Brain microvascular endothelial cell (primary cell): ENCODE data around the gene EFNA5.
"Not testable (repeated sequence)": the region's sequence is repeated elsewhere in the genome, so short reads cannot be mapped to it uniquely, and the experiment has no call there.

ENCODE experiments used
- DNase-seq: peaks from one replicate; pipeline ENCODE4 v3.0.0-alpha.2; 2020
- H3K27ac ChIP-seq: fragments of 250-450 bp; sonication (Bioruptor Pico); 2 replicates; pipeline ENCODE4 v1.5.1; 2020; ENCODE audit warnings: mild to moderate bottlenecking, moderate library complexity
- H3K27me3 ChIP-seq: fragments of 250-450 bp; sonication (Bioruptor Pico); replicated peaks from 2 replicates; pipeline ENCODE4 v1.5.1; 2020; ENCODE audit warnings: mild to moderate bottlenecking
- H3K36me3 ChIP-seq: fragments of 250-450 bp; sonication (Bioruptor Pico); replicated peaks from 2 replicates; pipeline ENCODE4 v1.5.1; 2020; ENCODE audit warnings: mild to moderate bottlenecking
- H3K4me3 ChIP-seq: 2 replicates; pipeline ENCODE4 v1.5.1; 2011; ENCODE audit warnings: low read depth, mild to moderate bottlenecking, control low read depth, low read length, moderate library complexity
- in situ Hi-C: cut with HindIII; loops from 2 replicates; pipeline ENCODE4 v1.10.0; 2017; ENCODE audit warnings: low sequenced_read_pairs, low pct_ligation_motif_present
- TF ChIP-seq, protein P1 (sequence below): IDR thresholded peaks from 2 replicates; pipeline ENCODE4 v1.5.1; 2011; ENCODE audit warnings: low read depth, mild to moderate bottlenecking, moderate library complexity, low read length, control low read depth, inconsistent platforms; ENCODE audit errors: missing control alignments

Gene EFNA5

GRCh38 chr5:107501965-107502675 lies 168.6 kb downstream of the EFNA5 start:
- Histone ChIP-seq H3K36me3 (no peaks in the 10 kb centered on the region), H3K27me3 (no peaks in the 10 kb centered on the region), H3K4me3 (no peak overlapping the region), H3K27ac (no peak overlapping the region)
- TF ChIP-seq, protein P1, sequence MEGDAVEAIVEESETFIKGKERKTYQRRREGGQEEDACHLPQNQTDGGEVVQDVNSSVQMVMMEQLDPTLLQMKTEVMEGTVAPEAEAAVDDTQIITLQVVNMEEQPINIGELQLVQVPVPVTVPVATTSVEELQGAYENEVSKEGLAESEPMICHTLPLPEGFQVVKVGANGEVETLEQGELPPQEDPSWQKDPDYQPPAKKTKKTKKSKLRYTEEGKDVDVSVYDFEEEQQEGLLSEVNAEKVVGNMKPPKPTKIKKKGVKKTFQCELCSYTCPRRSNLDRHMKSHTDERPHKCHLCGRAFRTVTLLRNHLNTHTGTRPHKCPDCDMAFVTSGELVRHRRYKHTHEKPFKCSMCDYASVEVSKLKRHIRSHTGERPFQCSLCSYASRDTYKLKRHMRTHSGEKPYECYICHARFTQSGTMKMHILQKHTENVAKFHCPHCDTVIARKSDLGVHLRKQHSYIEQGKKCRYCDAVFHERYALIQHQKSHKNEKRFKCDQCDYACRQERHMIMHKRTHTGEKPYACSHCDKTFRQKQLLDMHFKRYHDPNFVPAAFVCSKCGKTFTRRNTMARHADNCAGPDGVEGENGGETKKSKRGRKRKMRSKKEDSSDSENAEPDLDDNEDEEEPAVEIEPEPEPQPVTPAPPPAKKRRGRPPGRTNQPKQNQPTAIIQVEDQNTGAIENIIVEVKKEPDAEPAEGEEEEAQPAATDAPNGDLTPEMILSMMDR, result no peak
- DNase-seq, result peak; percentile 26
- in situ Hi-C loops, result no loop called here

- Histone ChIP-seq H3K4me3 (no peak overlapping the region), H3K36me3 (no peaks in the 10 kb centered on the region), H3K27me3 (no peaks in the 10 kb centered on the region), H3K27ac (no peak overlapping the region)
- TF ChIP-seq, protein P1, result no peak
- in situ Hi-C loops, result no loop called here
- DNase-seq, result no peak
Observed at GRCh38 chr5:107500840-107501239, 169.9 kb downstream of the EFNA5 start.

- H3K36me3 ChIP-seq, result no peaks in the 10 kb centered on the region
- in situ Hi-C loops, result no loop called here
- no peak for DNase-seq
- H3K4me3 ChIP-seq, result no peak overlapping the region
- H3K27ac ChIP-seq, result no peak overlapping the region
- TF ChIP-seq, protein P1, result no peak
- H3K27me3 ChIP-seq, result no peaks in the 10 kb centered on the region
Observed at GRCh38 chr5:107500347-107500746, 170.4 kb downstream of the EFNA5 start.

- H3K36me3 ChIP-seq, result no peaks in the 10 kb centered on the region
- H3K4me3 ChIP-seq, result no peak overlapping the region
- in situ Hi-C loops, result no loop called here
- H3K27ac ChIP-seq, result no peak overlapping the region
- TF ChIP-seq, protein P1, result no peak
- no peaks in the 10 kb centered on the region for H3K27me3 ChIP-seq
- DNase-seq, result no peak
Observed at GRCh38 chr5:107499776-107500175, 171.0 kb downstream of the EFNA5 start.

GRCh38 chr5:107499237-107499636 lies 171.5 kb downstream of the EFNA5 start:
- Histone ChIP-seq H3K27ac (no peak overlapping the region), H3K27me3 (no peaks in the 10 kb centered on the region), H3K36me3 (no peaks in the 10 kb centered on the region), H3K4me3 (no peak overlapping the region)
- DNase-seq, result no peak
- TF ChIP-seq, protein P1, result no peak
- in situ Hi-C loops, result no loop called here

- Histone ChIP-seq H3K27ac (no peak overlapping the region), H3K27me3 (no peaks in the 10 kb centered on the region), H3K4me3 (no peak overlapping the region), H3K36me3 (no peaks in the 10 kb centered on the region)
- TF ChIP-seq, protein P1, result no peak
- in situ Hi-C loops, result no loop called here
- DNase-seq, result no peak
Observed at GRCh38 chr5:107496466-107496865, 174.3 kb downstream of the EFNA5 start.

DNA sequence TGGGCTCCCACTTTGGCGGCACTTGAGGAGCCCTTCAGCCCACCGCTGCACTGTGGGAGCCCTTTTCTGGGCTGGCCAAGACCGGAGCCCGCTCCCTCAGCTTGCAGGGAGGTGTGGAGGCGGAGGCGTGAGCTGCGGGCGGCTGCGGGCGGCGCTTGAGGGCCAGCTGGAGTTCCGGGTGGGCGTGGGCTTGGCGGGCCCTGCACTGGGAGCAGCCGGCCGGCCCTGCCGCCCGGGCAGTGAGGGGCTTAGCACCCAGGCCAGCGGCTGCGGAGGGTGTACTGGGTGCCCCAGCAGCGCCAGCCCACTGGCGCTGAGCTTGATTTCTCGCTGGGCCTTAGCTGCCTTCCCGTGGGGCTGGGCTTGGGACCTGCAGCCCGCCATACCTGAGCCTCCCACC lies 176.6 kb downstream of the EFNA5 start:
- DNase-seq, H3K27ac ChIP-seq, in situ Hi-C loops, H3K27me3 ChIP-seq, H3K4me3 ChIP-seq, H3K36me3 ChIP-seq: not testable (repeated sequence)
